Hematopoietic multipotent progenitor cell treated with erythropoietin and hydrocortisone succinate and interleukin-3 and kit ligand, for 4 days (in vitro differentiated cells): ENCODE results near the gene IQCK.
"Not testable (repeated sequence)": the region's sequence is repeated elsewhere in the genome, so short reads cannot be mapped to it uniquely, and the experiment has no call there.

Source experiments
- DNase-seq: peaks from one replicate; pipeline ENCODE4 v3.0.0-alpha.2; 2015

IQCK gene

DNA sequence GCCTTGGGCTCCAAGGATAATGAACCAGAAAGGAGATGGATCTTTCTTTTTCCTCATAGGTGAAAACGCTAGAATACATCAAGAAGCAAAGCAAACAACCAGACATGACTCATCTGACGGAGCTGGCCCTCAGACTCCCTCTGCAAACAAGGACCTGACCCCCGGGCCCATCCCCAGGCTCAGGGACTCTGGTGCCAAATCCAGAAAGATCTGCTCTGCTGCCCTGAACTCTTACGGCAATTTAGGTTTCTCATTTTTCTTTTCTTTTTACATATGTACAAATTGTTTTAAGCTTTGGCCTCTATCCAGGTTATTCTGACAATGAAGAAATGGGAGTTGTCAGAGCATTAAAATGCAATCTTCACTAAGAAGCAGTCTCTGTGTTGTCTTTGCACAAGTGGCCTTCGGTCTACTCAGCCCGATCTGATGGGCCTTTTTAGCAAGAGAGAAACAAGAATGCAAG is 17.7 kb upstream of the IQCK start:
- DNase-seq: no peak

DNA sequence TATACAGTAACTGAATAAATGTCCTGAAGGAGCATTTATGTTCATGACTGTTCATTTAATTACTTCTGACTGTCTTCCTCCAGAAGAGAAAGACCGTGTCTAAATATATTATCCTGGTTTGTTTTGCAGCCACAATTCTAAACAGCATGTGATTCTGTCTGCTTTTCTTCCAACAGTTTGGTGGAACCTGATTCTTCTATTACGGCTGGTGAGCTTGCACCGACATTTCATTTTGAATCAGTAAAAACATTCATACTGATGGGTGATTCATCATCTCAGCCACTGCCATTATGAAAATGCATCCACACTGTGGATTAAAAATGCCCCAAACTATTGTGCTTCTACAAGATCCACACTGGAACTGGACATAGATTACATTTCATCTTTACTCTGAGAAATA is 17.0 kb upstream of the IQCK start:
- DNase-seq: no peak

DNA sequence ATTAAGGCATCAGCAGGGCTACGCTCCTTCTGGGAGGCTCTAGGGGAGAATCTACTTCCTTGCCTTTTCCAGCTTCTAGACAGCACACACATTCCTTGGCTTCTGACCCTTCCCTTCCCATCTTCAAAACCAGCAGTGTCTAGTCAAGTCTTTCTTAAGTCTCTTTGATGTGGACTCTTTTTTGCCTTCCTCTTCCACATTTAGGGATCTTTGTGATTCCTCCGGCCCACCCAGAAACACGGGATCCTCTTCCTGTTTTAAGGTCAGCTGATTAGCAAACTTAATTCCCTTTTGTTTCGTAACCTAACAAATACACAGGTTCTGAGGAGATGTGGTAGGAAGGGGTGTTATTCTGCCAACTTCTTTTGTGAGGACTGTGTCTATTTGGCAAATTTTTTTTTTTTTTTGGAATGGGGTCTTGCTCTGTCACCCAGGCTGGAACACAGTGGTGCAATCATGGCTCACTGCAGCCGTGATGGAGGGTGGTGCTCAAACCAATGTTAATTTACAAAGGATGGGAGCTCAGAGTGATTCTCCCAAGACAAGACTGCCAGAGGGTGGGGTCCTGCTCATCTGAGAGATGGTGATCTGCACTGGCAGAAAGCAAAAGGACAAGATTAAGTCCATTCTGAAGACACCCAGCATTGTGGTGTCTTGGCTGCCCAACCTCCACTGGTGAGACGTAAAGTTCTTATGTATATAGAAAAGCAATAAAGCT is 14.7 kb upstream of the IQCK start:
- DNase-seq: no peak

DNA sequence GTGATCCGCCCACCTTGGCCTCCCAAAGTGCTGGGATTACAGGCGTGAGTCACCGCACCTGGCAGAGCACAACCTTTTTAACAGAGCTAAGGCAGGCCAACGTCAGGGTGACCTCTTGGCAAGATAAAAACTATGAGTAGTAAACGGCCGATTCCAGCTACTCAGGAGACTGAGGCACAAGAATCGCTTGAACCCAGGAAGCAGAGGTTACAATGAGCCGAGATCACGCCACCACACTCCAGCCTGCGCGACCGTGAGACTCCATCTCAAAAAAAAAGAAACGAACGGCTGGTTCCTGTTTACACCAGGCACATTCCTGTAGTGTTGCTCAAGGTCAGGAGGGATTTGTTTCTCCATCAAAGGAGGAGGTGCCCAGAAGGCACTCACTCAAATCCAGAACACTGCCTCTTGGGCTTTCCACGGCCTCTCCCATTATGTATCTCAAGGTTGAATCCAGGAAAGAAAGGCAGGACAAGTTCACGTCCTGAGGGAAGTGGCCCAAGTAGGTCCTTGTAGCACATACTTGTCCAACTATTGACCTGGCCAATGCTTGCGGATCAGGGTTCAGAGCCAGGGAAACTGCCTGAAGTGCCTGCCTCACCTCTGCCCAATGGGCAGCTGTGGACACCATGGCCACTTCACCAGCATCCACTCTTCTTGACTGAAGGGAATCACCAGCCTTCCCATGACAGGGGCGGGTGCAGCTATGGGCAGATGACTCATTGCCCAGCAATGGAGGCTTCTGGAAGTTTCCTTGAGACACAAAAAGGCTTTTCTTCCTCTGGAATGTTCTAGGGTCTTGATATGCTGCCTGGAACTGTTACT is 13.5 kb upstream of the IQCK start:
- DNase-seq: no peak

DNA sequence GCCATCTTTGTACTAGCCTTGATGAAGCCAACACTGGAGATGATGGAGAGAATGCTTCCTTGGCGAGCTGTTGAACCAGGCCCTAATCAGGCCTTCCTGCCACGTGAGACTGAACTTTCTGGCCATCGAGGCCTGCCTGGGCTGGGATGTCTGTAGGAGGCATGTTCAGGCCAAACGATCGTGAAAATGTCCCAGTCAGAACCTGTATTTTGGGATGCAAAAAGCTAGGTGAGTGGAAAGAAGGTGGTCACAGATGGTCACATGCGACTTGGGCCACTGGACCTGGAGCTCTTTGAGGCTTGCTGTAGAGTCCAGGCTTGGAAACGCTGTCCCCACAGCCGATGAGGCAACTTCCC is 12.9 kb upstream of the IQCK start:
- no peak for DNase-seq

DNA sequence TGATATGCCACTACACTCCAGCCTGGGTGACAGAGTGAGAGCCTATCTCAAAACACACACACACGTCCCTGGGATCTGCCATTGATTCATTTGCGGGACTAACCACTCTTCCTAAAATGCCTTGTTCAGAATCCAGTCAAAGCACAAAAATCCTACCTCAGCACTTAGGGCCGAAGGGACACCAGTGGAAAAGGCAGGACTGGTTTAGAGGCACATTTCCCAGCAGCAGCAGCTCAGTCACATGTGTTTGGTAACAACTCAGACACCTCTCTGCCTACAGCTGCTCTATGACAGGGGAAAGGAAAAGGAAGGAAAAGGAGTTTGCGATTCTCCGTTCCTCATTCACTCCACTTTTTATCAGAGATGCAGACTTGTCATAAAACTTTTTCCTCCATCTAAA is 12.2 kb upstream of the IQCK start:
- DNase-seq: no peak

DNA sequence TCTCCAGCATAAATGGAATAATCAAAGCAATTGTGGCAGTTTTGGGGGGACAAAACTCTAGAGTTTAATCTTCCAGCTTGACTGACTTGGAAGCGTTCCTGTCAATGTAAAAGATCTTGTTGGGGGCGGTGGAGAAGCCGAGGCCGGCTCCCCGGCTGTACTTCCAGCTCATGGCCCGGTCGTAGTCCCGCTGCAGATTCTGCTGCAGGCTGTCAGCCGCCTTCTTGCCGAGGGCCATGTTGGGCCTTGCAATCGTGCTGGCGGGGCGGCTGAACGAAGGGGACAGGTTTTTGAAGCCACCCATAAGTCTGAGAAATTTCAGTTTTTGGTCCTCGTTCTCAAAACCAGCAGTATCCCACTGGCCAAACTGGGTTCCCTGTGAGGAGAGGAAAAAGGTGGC is 11.2 kb upstream of the IQCK start:
- no peak for DNase-seq

DNA sequence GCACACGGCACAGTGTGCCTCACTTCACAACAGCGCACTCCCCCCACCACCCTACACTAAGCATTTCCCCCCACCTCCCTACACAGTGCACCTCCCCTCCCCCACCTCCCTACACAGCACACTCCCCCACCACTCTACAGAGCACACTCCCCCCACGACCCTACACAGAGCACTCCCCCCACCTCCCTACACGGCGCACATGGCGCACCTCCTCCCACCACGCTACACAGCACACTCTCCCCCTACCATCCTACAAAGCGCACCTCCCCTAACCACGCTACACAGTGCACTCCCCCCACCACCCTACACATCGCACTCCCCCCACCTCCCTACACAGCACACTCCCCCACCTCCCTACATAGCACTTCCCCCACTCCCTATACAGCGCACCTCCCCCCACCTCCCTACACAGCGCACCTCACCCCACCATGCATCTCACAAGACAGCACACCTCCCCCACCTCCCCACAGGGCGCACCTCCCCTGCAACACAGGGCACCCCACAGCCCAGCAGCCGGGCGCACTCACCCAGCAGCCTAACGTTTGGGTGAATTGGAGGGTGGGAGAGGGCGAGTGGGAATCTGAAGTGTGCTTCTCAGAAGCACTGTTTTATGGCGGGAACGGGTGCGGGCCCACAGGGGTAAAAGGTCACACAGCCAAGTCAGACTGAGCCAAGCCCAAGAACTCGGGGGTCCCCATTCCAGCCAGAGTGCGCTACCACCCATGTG is 10.3 kb upstream of the IQCK start:
- DNase-seq: no peak

DNA sequence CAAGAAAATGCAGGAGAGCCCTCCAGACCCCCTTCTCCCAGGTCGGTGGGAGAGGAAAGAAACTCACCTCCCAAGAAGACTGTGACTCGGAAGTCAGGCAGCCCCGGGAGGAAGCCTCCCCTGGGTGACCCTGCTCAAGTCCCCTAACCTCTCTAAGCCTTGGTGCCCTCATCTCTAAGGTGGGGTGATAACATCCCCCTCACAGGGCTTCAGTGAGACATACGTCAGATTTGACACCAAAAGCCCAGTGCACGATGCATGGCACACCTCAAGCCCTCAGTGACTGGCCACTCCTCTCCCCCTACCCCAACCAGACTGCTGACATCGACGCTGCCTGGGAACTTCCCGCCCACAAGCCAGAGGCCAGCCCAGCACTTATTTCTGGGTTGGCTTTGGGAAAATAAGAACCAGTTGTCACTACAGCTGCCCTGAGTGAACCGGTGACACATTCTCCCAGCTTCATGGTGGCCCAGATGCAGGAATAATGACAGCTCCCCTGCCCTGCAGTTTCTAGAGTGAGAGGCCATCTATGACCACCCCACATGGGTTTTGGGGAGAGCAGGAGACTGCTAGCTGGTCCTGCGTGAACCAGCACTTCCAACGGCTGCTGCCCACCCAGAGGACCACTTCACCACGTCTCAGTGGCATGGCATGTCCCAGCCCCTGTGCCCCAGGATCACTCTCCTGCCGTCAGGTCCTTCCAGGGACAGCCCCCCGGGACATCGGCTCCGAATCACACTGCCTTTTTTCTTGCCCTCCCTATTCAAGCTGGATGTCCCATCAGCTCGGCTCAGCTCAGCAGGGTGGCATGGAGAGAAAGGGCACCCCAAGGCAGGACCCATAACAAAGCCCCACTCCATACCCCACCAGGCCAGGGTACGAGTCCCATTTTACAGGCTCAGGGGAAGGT is 9.5 kb upstream of the IQCK start:
- DNase-seq: no peak

DNA sequence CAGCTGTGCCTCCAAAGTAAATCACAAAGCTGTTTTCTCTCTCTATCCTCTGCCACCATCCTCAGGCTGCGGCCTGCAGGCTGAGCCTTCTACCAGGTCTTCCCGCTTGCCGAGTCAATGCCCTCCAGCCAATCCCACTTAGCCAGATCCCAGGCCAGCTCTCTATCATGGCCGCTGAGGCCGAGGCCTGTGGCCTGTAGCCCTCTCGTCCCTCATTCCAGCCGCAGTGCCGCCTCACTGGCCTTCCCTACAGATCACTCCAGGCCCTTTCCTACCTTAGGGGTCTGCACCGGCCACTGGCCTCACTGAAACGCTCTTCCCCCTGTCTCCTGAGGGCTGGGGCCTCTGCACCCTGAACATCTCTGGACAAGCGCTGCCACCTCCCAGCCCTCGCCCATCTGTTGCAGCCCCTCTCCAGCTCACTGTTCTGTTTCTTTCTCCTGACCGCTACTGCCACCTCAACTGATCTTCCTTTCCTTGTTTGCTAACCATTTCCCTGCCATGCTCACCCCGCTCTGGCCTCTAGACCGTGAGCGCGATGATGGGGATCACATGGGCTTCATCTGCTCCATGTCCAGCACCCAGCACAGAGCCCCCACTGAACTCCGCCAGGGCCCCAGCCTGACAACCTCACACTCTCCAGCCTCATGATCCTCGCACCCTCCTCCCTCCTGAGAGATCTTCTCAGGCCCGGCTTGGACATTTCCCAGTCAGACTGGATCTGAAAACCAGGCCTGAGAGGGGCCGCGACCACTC is 8.5 kb upstream of the IQCK start:
- DNase-seq: no peak

DNA sequence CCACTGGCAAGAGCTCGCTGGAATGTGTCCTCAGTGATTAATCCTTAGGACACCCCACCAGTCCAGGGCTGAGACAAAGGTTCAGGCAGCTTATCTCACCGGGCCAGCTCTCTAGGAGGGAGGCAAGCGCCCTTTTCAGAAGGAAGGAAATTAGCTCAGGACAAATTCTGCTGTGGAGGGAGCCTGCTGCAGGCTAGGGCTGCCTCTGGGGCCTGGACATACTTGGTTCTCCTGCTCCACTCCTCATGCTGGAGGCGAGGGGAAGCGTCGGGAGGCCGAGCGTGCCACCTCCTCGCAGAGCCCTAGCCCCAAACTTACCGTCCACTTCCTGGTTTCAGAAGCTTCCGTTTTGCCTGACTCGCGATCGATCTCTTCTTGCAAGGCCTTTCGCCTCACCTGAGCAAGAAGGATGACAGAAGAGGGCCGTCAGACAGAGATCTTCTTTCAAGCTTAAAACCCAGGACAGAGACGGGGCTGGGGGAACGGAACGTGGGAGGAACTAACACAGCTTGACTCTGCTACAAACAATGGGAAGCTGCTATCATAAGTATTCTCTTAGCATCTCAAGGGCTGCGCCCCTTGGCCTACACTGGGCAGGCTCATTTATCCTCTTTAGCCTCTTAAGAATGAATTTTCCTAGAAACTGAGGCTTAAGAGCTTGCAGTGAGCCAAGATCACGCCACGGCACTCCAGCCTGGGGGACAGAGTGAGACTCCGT is 7.7 kb upstream of the IQCK start:
- no peak for DNase-seq

DNA sequence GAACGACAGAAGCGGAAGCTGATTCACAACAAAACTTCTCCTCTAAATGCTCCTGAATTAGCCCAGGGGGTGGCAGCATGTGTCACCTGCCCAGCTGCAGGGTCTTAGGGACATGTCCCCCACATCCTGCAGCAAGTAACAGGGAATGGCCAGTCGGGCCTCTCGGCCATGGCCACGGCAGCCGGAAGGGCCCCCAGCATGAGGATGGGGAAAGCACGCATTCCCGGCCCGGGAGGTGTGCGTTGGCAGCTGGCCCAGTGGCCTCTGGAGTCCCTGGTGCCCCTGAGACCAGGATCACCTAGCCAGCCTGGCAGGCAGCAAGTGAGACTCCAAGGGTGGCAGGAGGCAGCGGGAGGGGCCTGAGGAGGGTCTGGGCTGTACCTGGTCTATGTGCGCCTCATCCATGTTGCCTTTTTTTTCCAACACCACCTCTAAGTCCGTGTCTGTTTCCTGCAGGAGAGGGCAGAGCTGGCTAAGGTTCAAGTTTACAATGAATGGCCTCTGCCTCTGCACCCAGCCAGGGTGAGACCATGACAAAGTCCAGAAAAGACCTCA is 7.0 kb upstream of the IQCK start:
- DNase-seq: no peak

DNA sequence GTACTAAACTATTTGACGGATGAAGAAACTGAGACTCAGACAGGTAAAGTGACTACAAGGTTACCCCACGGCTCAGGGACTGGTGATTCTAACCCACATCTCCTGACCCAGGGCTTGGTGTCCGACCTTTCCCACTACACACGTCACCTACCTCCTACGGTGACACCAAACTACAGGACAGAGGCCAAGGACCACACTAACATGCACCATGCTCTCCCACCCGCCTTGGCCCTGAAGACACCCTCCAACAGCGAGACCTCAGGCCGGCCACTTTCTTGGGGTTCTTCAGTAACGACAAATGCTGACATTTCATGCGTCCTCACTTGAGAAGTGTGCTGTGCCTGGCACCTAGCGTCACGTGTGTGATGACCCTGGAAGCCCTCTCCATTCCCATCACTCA is 6.4 kb upstream of the IQCK start:
- no peak for DNase-seq

DNA sequence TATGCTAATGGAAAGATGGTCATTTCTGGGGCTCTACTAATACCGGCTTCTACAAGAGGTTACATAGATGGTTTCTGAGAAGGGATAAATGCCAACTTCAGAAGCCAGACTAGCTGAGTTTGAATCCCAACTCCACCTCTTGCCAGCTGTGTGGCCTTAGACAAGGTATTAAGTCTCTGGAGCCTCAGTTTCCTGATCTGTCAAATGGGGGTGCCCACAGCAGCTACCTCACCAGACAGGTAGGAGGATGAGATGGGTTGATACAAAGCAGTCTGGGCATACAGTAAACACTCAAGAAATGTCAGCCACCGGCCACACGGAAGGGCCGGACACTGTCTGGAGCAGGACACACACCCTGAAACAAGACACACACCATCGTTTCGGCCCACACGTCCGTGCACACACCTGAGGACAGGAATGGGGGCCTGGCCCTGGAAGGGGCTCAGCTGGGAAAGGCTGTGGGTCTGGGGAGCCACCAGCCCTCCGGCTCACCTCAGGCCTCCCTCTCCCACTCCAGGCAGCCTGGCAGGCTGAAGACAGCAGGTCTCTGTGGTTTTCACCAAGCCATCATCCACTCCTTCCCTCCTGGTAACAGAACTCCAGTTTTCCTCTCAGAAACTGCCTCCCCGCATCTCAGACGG is 5.5 kb upstream of the IQCK start:
- no peak for DNase-seq

DNA sequence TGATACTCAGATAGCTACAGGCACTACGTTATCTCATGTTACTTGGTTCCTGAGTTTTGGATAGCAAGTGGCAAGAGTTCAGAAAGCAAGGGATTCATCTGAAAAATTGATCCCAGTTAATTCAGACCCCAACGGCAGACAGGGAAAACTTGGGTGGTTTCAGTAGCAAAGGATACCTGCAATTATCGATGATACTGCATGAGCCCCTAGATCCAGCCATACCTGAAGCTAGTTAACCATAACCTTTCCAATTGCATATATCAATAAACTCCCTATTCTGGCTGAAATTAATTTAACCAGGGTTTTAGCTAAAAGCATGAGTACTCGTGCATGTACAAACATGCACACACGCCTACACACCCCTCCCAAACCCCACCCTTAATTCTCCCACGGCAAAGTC is 4.4 kb upstream of the IQCK start:
- no peak for DNase-seq

DNA sequence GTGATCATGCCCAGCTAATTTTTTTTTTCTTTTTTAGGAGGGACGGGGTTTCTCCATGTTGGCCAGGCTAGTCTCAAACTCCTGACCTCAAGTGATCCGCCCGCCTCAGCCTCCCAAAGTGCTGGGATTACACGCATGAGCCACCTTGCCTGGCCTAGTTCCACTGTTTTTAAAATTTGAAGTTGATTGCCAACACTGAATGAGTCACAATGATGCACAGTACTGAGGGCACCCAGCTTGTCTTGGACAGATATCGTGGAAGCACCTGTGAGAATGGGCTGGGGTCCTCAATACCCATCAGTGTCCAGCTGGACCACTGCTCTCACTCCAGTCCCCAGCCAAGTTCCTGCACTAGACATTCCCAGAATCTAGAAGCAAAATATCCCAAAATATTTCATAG is 2.5 kb upstream of the IQCK start:
- no peak for DNase-seq

DNA sequence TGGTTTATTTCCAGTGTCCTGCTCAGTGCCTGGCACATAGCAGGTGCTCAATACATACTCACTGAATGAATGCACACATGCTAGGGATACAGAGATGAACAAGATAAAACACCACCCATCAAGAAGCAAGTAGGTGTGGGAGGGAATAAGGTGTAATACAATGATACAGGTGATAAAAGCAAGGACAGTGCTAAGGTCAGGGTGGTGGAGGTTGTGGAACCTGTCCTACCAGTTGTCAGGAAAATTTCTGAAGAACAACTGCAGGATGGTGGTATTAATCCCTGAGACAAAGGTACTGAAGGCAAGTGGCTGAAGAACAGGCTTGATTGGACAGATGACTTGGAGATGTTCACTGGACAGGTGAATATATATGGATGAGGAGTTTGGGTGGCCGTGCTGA is 1.9 kb upstream of the IQCK start:
- DNase-seq: no peak

DNA sequence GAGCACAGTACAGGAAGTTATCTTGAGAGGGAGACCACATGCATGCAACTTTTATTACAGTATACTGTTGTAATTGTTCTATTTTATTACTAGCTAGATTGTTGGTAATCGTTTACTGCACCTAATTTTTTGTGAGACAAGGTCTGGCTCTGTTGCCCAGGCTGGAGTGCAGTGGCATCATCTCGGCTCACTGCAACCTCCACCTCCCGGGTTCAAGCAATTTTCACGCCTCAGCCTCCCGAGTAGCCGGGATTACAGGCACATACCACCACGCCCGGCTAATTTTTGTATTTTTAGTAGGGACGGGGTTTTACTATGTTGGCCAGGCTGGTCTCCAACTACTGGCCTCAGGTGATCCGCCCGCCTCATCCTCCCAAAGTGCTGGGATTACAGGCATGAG is 1.3 kb upstream of the IQCK start:
- DNase-seq: not testable (repeated sequence)

DNA sequence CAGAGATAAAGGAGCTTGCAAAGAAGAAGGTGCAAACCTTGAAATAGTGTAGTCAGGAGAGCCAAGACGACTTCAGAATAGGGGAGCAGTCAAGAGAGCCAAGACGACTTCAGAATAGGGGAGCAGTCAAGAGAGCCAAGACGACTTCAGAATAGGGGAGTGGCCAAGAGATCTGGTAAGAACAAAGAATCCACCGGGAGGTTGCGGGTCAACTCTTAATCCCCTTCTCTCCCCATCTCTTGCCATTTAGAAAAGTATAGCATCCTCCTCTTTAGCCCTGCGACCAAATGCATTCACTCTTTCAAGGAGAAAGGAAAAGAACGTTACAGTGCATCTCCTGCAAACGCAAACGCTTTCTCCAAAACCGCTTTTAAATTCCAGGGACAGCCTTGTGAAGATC is 757 bp upstream of the IQCK start:
- peak; percentile 57 for DNase-seq

DNA sequence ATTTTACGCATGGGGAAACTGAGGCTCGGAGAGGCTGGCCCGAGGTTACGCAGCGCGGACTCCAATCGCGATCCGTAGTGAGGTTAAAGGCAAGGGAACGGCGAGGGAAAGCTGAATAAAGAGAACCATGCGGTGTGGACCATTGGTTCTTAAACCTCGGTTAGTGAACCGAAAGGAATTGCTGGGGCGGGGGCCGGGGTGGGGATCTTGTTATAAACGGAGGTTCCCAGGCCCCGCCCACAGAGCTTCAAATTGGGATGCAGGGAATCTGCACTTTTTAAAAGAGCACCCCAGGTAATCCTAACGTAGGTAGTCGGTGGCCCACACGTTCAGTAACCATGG is 524 bp downstream of the IQCK start:
- DNase-seq: no peak
